Measurements from ENCODE around the gene PPP1R13B.

The PPP1R13B gene

GRCh38 chr14:103862393-103862782, 15.0 kb upstream of the PPP1R13B start:
- Histone ChIP-seq H2AFZ (ENCODE audit: low read length) (no peak overlapping the region), H3K9me3 (ENCODE audit: low read length) (no peaks in the 10 kb centered on the region), H3K9ac (ENCODE audit: low read length) (no peak overlapping the region), H3K4me1 (ENCODE audit: insufficient read depth, low read length, severe bottlenecking) (no peaks in the 10 kb centered on the region), H3K79me2 (ENCODE audit: insufficient read depth, low read length) (no peaks in the 10 kb centered on the region), H3K27ac (ENCODE audit: low read depth, low read length, poor library complexity, severe bottlenecking) (no peak overlapping the region), H3K27me3 (ENCODE audit: insufficient read depth, low read length) (peaks cover 10% of the 10 kb centered on the region; the same call in 1 of the 2 replicates), H3K4me3 (ENCODE audit: low read depth, low read length, poor library complexity, severe bottlenecking) (no peak overlapping the region), H3F3A (ENCODE audit: insufficient read depth, low read length) (no peaks in the 10 kb centered on the region), H3K4me2 (ENCODE audit: low read length) (no peak overlapping the region), H3K9me2 (ENCODE audit: low read depth, low read length) (no peaks in the 10 kb centered on the region), H3K36me3 (ENCODE audit: insufficient read depth, low read length) (no peaks in the 10 kb centered on the region), H4K20me1 (ENCODE audit: insufficient read depth, low read length) (no peaks in the 10 kb centered on the region)
- no peak for TF ChIP-seq EZH2 (IDR thresholded peaks at IDR 0.05; ENCODE audit: borderline replicate concordance, low read length)
- TF ChIP-seq, protein P1, sequence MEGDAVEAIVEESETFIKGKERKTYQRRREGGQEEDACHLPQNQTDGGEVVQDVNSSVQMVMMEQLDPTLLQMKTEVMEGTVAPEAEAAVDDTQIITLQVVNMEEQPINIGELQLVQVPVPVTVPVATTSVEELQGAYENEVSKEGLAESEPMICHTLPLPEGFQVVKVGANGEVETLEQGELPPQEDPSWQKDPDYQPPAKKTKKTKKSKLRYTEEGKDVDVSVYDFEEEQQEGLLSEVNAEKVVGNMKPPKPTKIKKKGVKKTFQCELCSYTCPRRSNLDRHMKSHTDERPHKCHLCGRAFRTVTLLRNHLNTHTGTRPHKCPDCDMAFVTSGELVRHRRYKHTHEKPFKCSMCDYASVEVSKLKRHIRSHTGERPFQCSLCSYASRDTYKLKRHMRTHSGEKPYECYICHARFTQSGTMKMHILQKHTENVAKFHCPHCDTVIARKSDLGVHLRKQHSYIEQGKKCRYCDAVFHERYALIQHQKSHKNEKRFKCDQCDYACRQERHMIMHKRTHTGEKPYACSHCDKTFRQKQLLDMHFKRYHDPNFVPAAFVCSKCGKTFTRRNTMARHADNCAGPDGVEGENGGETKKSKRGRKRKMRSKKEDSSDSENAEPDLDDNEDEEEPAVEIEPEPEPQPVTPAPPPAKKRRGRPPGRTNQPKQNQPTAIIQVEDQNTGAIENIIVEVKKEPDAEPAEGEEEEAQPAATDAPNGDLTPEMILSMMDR (IDR thresholded peaks at IDR 0.05; ENCODE audit: low read length), result no peak

DNA sequence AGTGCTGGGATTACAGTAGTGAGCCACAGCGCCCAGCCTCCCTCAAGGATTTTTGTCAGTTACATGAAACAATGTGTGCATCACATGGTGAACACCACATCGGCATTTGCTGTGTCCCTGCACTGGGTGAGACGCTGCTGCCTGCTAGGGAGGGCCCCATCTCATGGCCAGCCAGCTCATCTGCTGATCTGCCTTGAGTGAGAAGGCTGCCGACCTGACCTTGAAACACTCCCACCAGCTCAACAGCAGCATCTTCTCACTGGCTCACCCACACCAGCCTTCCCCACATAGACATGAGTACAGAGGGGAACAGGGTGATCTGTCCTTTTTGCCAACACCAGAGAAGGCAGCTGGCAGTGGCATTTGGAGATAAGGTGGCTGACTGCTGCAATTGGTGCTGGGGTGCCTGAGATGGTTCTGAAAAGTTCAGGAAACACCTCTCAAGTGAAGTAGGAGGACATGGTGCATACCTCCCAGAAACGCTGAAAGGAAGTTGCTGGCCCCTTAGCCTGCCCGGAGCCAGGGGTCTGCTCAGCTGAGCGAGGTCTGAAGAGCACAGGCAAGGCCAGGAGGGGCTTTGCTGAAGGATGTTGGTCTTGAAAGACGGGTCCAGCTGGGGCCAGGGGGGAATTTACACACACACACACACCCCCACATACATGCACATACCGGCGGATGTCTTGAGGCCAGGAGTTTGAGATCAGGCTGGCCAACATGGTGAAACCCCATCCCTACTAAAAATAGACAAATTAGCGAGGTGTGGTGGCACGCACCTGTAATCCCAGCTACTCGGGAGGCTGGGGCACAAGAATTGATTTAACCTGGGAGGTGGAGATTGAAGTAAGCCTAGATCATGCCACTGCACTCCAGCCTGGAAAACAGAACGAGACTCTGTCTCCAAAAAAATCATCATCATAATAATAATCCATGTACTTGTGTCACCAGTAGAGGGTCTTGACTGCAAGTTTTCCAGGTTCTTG, 14.3 kb upstream of the PPP1R13B start:
- Histone ChIP-seq H3K27me3 (ENCODE audit: insufficient read depth, low read length) (peaks cover 16% of the 10 kb centered on the region; the same call in 1 of the 2 replicates), H3K4me3 (ENCODE audit: low read depth, low read length, poor library complexity, severe bottlenecking) (no peak overlapping the region), H3K9ac (ENCODE audit: low read length) (no peak overlapping the region), H3K27ac (ENCODE audit: low read depth, low read length, poor library complexity, severe bottlenecking) (no peak overlapping the region), H2AFZ (ENCODE audit: low read length) (no peak overlapping the region), H3K4me2 (ENCODE audit: low read length) (no peak overlapping the region), H3K9me3 (ENCODE audit: low read length) (no peaks in the 10 kb centered on the region), H3K79me2 (ENCODE audit: insufficient read depth, low read length) (no peaks in the 10 kb centered on the region), H4K20me1 (ENCODE audit: insufficient read depth, low read length) (no peaks in the 10 kb centered on the region), H3K4me1 (ENCODE audit: insufficient read depth, low read length, severe bottlenecking) (no peaks in the 10 kb centered on the region), H3F3A (ENCODE audit: insufficient read depth, low read length) (no peaks in the 10 kb centered on the region), H3K36me3 (ENCODE audit: insufficient read depth, low read length) (no peaks in the 10 kb centered on the region), H3K9me2 (ENCODE audit: low read depth, low read length) (no peaks in the 10 kb centered on the region)
- TF ChIP-seq, protein P1 (IDR thresholded peaks at IDR 0.05; ENCODE audit: low read length), result no peak
- no peak for TF ChIP-seq EZH2 (IDR thresholded peaks at IDR 0.05; ENCODE audit: borderline replicate concordance, low read length)

DNA sequence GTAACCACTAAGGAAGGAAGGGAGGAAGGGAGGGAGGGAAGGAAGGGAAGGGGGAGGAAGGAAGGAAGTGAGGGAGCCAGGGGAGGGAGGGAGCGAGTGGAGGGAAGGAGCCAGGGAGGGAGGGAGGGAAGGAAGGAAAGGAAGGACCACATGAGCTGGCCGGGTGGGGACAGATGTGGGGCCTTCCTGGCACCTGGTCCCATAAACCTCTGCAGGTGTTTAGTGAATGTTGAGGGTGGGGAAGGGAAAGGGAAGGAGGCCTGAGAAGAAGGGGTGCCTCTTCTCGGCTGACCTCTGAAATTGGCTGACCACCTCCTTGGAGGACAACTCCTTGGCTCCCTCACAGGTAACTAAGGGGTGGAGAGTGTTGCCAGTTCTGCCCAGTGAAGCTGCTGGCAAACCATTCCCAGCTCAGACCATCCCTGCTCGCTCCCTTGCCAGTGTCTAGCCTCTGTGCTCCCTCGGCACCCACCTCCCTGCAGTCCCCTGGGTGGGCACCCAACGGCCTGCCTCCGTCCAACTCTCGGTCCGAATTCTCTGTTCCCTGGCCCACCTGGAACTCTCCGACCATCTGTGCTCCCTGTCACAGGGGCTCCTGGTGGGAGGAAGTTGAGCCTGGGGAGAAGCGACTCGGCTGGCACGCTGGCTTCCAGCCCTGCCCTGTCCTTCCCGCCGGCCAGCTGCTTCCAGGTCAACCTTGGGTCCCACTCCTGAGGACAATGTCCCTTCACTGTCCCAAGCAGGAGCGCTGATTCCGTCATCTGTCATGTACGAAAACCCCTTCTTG, 12.2 kb upstream of the PPP1R13B start:
- Histone ChIP-seq H3K4me2 (ENCODE audit: low read length) (no peak overlapping the region), H3K4me1 (ENCODE audit: insufficient read depth, low read length, severe bottlenecking) (no peaks in the 10 kb centered on the region), H3K36me3 (ENCODE audit: insufficient read depth, low read length) (no peaks in the 10 kb centered on the region), H3K79me2 (ENCODE audit: insufficient read depth, low read length) (no peaks in the 10 kb centered on the region), H3K9ac (ENCODE audit: low read length) (no peak overlapping the region), H3K27ac (ENCODE audit: low read depth, low read length, poor library complexity, severe bottlenecking) (no peak overlapping the region), H2AFZ (ENCODE audit: low read length) (no peak overlapping the region), H3F3A (ENCODE audit: insufficient read depth, low read length) (no peaks in the 10 kb centered on the region), H3K27me3 (ENCODE audit: insufficient read depth, low read length) (peaks cover 16% of the 10 kb centered on the region; the same call in 1 of the 2 replicates), H4K20me1 (ENCODE audit: insufficient read depth, low read length) (no peaks in the 10 kb centered on the region), H3K9me2 (ENCODE audit: low read depth, low read length) (no peaks in the 10 kb centered on the region), H3K9me3 (ENCODE audit: low read length) (no peaks in the 10 kb centered on the region), H3K4me3 (ENCODE audit: low read depth, low read length, poor library complexity, severe bottlenecking) (no peak overlapping the region)
- TF ChIP-seq, protein P1 (IDR thresholded peaks at IDR 0.05; ENCODE audit: low read length), result no peak
- TF ChIP-seq EZH2 (IDR thresholded peaks at IDR 0.05; ENCODE audit: borderline replicate concordance, low read length), result no peak
